Measurements from ENCODE around the gene PCNX1. TPM values are rescaled to one million over a fixed set of nuclear protein-coding genes. Genes with fewer than 3 reads are reported as not detected.

The PCNX1 gene
- total RNA-seq, 1 donor from 2014 or later, result 77.2 TPM

DNA sequence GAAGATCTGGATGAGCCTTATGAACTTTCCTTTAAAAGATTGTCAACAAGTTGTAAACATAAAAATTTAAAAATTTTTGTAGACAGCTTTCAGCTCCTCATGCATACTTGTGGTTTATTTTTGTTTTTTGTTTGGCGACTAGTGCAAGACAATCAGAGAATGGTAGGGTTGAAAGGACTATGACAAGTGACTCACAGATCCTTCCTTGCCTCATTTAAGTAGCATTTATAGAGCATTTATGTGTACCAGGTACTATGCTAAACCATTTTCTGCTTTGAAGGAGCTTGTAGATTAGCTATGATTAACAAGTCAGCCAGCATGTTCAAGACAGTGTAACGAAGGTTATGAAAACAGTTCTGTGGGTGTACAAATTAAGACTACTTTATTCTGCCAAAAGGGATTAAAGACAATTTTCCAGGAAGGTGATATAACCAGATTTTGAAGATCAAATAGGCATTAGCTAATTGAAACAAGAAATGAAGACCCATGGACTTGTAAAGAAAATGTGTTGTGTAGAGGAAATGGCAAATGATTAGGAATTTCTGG, 122.0 kb downstream of the PCNX1 start:
- Mint-ChIP-seq H3K27ac (no peak overlapping the region), H3K4me1 (peaks cover 9% of the 10 kb centered on the region), H3K36me3 (peaks cover 30% of the 10 kb centered on the region), H3K27me3 (ENCODE audit: low read depth) (no peaks in the 10 kb centered on the region), H3K4me3 (no peak overlapping the region), H3K9me3 (no peaks in the 10 kb centered on the region)
- TF ChIP-seq, protein P1, sequence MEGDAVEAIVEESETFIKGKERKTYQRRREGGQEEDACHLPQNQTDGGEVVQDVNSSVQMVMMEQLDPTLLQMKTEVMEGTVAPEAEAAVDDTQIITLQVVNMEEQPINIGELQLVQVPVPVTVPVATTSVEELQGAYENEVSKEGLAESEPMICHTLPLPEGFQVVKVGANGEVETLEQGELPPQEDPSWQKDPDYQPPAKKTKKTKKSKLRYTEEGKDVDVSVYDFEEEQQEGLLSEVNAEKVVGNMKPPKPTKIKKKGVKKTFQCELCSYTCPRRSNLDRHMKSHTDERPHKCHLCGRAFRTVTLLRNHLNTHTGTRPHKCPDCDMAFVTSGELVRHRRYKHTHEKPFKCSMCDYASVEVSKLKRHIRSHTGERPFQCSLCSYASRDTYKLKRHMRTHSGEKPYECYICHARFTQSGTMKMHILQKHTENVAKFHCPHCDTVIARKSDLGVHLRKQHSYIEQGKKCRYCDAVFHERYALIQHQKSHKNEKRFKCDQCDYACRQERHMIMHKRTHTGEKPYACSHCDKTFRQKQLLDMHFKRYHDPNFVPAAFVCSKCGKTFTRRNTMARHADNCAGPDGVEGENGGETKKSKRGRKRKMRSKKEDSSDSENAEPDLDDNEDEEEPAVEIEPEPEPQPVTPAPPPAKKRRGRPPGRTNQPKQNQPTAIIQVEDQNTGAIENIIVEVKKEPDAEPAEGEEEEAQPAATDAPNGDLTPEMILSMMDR (IDR thresholded peaks at IDR 0.05; ENCODE audit: unreplicated experiment), result no peak
- no peak for DNase-seq (ENCODE audit: low spot score in 2 of 2, unreplicated experiment in 2 of 2)

DNA sequence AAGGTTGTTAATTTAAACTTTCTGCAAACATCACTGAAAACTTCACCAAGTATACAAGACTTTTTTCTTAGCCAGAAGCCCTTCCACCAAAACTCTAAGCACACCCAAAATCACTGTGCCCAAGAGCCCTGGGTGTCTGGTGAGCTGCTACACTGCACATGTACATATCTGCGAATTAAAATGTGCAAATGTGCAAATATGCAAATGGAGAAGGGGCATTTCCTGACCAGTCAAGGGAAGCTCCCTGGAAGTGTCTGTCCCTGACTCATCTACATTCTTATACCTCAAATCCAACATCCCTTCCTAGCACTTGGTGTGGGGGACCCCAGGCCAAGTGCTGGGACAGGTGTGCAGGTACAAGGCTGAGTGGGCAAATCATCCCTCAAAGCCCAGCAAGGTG, 123.7 kb downstream of the PCNX1 start:
- no peaks in the 10 kb centered on the region for H3K9me3 Mint-ChIP-seq
- H3K36me3 Mint-ChIP-seq, result peaks cover 34% of the 10 kb centered on the region
- DNase-seq (ENCODE audit: low spot score in 2 of 2, unreplicated experiment in 2 of 2), result no peak
- H3K27ac Mint-ChIP-seq, result no peak overlapping the region
- TF ChIP-seq, protein P1 (IDR thresholded peaks at IDR 0.05; ENCODE audit: unreplicated experiment), result no peak
- H3K4me1 Mint-ChIP-seq, result peaks cover 9% of the 10 kb centered on the region
- H3K4me3 Mint-ChIP-seq, result no peak overlapping the region
- H3K27me3 Mint-ChIP-seq (ENCODE audit: low read depth), result no peaks in the 10 kb centered on the region

DNA sequence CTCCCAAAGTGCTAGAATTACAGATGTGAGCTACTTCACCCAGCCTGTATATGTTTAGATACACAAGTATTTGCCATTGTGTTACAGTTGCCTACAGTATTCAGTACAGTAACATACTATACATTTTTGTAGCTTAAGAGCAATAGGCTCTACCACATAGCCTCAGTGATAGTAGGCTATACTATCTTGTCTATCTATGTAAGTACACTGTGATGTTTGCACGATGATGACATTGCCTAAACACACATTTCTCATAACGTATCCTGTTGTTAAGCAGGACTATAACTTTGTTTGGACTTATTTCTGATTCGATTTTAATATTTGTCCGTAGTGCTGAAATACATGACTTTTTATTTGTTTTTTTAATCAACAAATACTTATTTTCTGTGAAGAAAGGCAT, 129.2 kb downstream of the PCNX1 start:
- H3K27ac Mint-ChIP-seq, result no peak overlapping the region
- no peaks in the 10 kb centered on the region for H3K4me1 Mint-ChIP-seq
- no peaks in the 10 kb centered on the region for H3K27me3 Mint-ChIP-seq (ENCODE audit: low read depth)
- DNase-seq (ENCODE audit: low spot score in 2 of 2, unreplicated experiment in 2 of 2), result no peak
- TF ChIP-seq, protein P1 (IDR thresholded peaks at IDR 0.05; ENCODE audit: unreplicated experiment), result no peak
- H3K9me3 Mint-ChIP-seq, result peaks cover 24% of the 10 kb centered on the region
- H3K36me3 Mint-ChIP-seq, result peaks cover 56% of the 10 kb centered on the region
- H3K4me3 Mint-ChIP-seq, result no peak overlapping the region

DNA sequence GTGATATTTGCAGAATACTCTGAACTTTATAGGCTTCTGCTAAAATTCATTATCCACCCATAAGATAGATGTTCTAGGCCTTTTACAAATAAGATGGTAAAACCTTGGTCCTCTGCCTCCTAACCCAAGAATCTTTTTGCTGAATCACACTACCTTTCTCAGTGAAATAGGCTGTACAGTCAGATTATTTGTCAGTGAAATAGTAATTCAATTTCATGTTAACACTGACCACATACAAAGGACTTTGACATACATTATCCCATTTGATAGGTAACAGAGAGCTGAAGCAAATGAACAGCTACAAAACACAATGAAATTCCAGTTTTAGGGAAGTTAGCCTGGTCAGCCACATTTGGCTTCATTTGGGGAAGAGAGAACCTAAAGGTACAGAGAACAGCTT, 141.1 kb downstream of the PCNX1 start:
- Mint-ChIP-seq H3K4me1 (no peaks in the 10 kb centered on the region), H3K27ac (no peak overlapping the region), H3K9me3 (peaks cover 7% of the 10 kb centered on the region), H3K27me3 (ENCODE audit: low read depth) (no peaks in the 10 kb centered on the region), H3K36me3 (peaks cover 29% of the 10 kb centered on the region), H3K4me3 (no peak overlapping the region)
- TF ChIP-seq, protein P1 (IDR thresholded peaks at IDR 0.05; ENCODE audit: unreplicated experiment), result no peak
- DNase-seq (ENCODE audit: low spot score in 2 of 2, unreplicated experiment in 2 of 2), result no peak

DNA sequence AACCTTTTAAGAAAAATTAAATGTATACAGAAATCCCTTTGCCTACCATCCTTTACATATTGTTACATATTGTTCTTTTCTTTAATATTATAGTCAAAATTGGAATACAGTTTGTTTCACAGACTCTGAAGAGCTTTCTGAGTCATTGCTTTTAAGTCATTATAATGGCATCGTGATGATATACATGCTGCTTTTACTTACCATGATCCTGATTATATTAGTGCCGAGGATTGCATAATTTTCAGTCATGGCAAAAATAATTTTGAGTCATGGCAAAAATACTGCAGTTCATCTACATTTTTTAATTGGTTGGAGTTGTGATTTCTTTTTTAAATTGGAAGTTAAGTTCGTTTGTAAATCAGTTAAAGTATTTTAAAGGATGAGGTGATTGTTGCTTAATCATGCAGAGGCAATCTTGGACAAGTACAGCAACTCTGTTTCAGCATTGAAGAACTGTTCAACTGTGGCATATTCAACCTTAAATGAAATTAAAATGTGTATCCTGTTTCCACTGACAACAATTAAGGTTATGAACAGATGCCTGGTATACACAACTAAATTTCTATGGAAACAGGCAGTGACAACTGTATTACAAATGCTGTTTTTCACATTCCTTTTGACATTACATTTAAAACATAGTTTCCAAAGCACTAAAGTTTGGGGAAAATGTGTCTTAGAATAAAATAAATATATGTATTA, 142.3 kb downstream of the PCNX1 start:
- Mint-ChIP-seq H3K27ac (no peak overlapping the region), H3K27me3 (ENCODE audit: low read depth) (no peaks in the 10 kb centered on the region), H3K9me3 (no peaks in the 10 kb centered on the region), H3K4me1 (no peaks in the 10 kb centered on the region), H3K36me3 (peaks cover 25% of the 10 kb centered on the region), H3K4me3 (no peak overlapping the region)
- no peak for DNase-seq (ENCODE audit: low spot score in 2 of 2, unreplicated experiment in 2 of 2)
- TF ChIP-seq, protein P1 (IDR thresholded peaks at IDR 0.05; ENCODE audit: unreplicated experiment), result no peak

All from mesothelial cell of epicardium (in vitro differentiated cells).